AG04449 (cell line): ENCODE data around the gene POU2F1.

ENCODE experiments used
- CTCF ChIA-PET: fragments of 350-600 bp; formaldehyde crosslinking; extraction: SDS; loops from one replicate; lab custom pipeline; 2021; ENCODE audit warnings: antibody characterized with exemption; lab: Yijun Ruan, JAX
- POLR2A ChIA-PET: fragments of 400-600, 350-600 bp; formaldehyde crosslinking; extraction: SDS; loops from one replicate; lab custom pipeline; 2020; ENCODE audit warnings: antibody characterized with exemption, inconsistent platforms; lab: Yijun Ruan, JAX
- DNase-seq: peaks from one replicate; pipeline ENCODE4 v3.0.0-alpha.2; 2010; ENCODE audit warnings: low read depth, low spot score
- H3K4me3 ChIP-seq: 2 replicates; pipeline ENCODE4 v1.5.1; 2011; ENCODE audit warnings: low read depth, mild to moderate bottlenecking, control low read depth, low read length
- TF ChIP-seq, protein P1 (sequence below): IDR thresholded peaks from one replicate; pipeline ENCODE4 v1.5.1; 2011; ENCODE audit warnings: mild to moderate bottlenecking, moderate library complexity, low read length, control low read depth, inconsistent platforms; ENCODE audit not compliant: insufficient read depth; ENCODE audit errors: missing control alignments

POU2F1 gene

GRCh38 chr1:167367705-167368104 is 147.0 kb downstream of the POU2F1 start:
- DNase-seq, result no peak
- H3K4me3 ChIP-seq, result no peak overlapping the region
- ChIA-PET POLR2A (no interaction called here), CTCF (interaction anchor here (1.5 kb wide), 1 partner anchor 8 kb away, joined by 5 read pairs; no protein-coding TSS in a partner anchor)
- TF ChIP-seq, protein P1, sequence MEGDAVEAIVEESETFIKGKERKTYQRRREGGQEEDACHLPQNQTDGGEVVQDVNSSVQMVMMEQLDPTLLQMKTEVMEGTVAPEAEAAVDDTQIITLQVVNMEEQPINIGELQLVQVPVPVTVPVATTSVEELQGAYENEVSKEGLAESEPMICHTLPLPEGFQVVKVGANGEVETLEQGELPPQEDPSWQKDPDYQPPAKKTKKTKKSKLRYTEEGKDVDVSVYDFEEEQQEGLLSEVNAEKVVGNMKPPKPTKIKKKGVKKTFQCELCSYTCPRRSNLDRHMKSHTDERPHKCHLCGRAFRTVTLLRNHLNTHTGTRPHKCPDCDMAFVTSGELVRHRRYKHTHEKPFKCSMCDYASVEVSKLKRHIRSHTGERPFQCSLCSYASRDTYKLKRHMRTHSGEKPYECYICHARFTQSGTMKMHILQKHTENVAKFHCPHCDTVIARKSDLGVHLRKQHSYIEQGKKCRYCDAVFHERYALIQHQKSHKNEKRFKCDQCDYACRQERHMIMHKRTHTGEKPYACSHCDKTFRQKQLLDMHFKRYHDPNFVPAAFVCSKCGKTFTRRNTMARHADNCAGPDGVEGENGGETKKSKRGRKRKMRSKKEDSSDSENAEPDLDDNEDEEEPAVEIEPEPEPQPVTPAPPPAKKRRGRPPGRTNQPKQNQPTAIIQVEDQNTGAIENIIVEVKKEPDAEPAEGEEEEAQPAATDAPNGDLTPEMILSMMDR, result no peak

DNA sequence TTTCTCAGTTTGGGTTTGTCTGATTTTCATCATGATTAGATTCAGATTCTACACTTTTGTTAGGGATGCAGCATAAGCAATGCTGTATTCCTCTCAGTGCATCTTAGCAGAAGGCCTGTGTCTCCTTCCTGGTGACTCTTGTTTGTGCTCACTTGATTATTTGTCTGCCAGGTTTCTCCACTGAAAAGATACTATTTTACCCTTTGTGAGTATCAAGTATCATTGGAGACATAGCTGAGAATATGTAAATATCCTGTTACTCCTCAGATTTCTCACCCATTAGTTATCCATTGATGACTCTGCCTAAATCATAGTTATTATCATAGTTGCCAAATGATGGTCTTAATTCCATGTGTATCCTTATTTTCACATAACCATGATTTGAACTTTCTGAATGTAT is 148.5 kb downstream of the POU2F1 start:
- ChIA-PET CTCF (interaction anchor here (1.4 kb wide), 1 partner anchor 14 kb away, joined by 3 read pairs; no protein-coding TSS in a partner anchor), POLR2A (no interaction called here)
- no peak for DNase-seq
- H3K4me3 ChIP-seq, result no peak overlapping the region
- TF ChIP-seq, protein P1, result no peak

DNA sequence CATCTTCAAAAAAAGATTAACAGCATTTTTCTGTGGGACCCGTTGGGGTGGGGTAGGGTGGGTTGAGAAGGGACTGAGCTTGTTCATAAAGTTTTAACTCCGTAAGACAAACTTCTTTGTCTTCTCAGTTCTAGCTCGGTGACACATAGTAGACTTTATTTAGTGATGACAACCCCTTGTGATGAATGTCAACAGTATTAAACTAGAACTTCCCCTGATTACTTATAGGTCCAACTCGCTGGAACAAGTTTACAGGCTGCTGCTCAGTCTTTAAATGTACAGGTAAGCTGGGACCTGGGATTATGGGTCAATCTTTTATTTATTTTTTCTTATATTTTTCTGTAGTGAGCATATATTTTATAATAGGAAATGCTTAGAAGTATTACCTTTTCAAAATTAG is 149.2 kb downstream of the POU2F1 start:
- TF ChIP-seq, protein P1, result no peak
- no peak for DNase-seq
- CTCF ChIA-PET, result interaction anchor here (1.4 kb wide), 1 partner anchor 13 kb away, joined by 3 read pairs; no protein-coding TSS in a partner anchor
- POLR2A ChIA-PET, result no interaction called here
- H3K4me3 ChIP-seq, result no peak overlapping the region

DNA sequence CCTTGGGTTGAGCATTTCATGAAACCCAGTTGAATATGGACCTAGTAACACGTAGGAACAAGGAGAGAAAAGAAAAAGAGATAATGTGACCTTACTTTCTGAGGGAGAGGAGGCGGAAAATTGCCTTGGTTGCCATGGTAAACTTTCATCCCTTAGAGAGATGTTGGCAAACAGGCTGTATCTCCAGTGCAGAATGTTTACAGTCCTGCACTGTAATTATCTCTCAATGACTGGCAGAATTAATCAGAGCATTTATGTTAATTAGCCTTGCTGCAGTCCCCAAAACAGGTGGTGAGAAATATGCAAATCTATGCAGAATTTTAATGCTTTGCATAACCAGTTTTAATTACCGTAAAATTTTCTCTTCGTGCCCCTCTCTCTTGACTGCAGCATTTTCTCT is 150.3 kb downstream of the POU2F1 start:
- ChIA-PET POLR2A (no interaction called here), CTCF (no interaction called here)
- TF ChIP-seq, protein P1, result no peak
- H3K4me3 ChIP-seq, result no peak overlapping the region
- DNase-seq, result no peak

DNA sequence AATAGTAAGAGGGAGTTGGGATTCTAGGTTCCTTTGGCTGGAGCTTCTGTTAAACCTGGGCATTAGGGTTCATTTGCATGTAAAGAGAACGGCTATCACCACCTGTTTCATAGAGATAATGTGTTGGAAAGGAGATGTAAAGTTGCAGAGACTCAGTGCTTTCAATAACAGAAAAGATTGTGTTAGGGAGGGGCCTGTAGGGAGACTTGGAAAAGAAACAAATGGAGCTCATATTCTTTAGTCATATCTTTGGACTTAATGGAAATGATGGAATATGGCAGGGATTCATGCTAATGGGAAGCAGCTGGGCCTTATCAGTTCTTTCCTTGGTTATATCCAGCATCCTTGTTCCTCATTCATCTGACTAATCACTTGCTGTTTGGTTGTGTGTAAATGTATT is 152.7 kb downstream of the POU2F1 start:
- POLR2A ChIA-PET, result no interaction called here
- H3K4me3 ChIP-seq, result no peak overlapping the region
- DNase-seq, result no peak

DNA sequence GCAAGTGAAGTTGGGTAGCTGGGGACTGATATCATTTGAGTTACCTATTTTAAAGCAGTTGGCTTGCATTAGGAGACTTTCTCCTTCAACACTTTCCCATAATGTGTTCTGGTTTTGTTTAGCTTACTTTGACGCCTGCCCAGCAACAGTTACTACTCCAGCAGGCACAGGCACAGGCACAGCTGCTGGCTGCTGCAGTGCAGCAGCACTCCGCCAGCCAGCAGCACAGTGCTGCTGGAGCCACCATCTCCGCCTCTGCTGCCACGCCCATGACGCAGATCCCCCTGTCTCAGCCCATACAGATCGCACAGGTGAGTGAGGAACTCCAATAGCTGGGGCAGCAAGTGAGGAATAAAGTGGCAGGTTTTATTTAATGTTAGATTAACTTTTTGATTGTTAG is 153.3 kb downstream of the POU2F1 start:
- ChIA-PET POLR2A (no interaction called here), CTCF (interaction anchor here (1.4 kb wide), 1 partner anchor 316 kb away, joined by 3 read pairs; no protein-coding TSS in a partner anchor)
- no peak for DNase-seq
- no peak overlapping the region for H3K4me3 ChIP-seq
- TF ChIP-seq, protein P1, result no peak

More for the DNA sequence above, 152.7 kb downstream of the POU2F1 start:
- TF ChIP-seq, protein P1, result no peak
- CTCF ChIA-PET, result interaction anchor here (1.4 kb wide), 1 partner anchor 316 kb away, joined by 3 read pairs; no protein-coding TSS in a partner anchor
